WTC11 (cell line): Measurements from ENCODE around the gene KCNT2. TPM values are rescaled to one million over a fixed set of nuclear protein-coding genes. Genes with fewer than 3 reads are reported as not detected.

Experiments used
- ATAC-seq: fragments of 200-7000 bp; cut with Tn5 transposase; 2 replicates; pipeline ENCODE4 v1.10.0; 2021; ENCODE audit warnings: mild to moderate bottlenecking, moderate library complexity
- CTCF ChIA-PET: fragments of 300-600 bp; sonication (Branson Sonifier 250); formaldehyde crosslinking; loops from one replicate; lab custom pipeline; 2021; ENCODE audit warnings: antibody characterized with exemption; lab: Charles Lee
- POLR2A ChIA-PET: fragments of 350-600 bp; sonication (Branson Sonifier 250); formaldehyde crosslinking; loops from one replicate; lab custom pipeline; 2021; ENCODE audit warnings: antibody characterized with exemption; lab: Charles Lee
- DNase-seq: peaks from one replicate; pipeline ENCODE4 v3.0.0; 2021; ENCODE audit warnings: low spot score
- H3K27ac Mint-ChIP-seq: 2 replicates; pipeline ENCODE4 v1.8.0; 2021; ENCODE audit warnings: mixed read lengths
- H3K27me3 Mint-ChIP-seq: 2 replicates; pipeline ENCODE4 v1.8.0; 2021; ENCODE audit warnings: low read depth, mild to moderate bottlenecking, moderate library complexity, mixed read lengths
- H3K36me3 Mint-ChIP-seq: 2 replicates; pipeline ENCODE4 v1.8.0; 2021; ENCODE audit warnings: mixed read lengths
- H3K4me1 Mint-ChIP-seq: 2 replicates; pipeline ENCODE4 v1.8.0; 2022; ENCODE audit warnings: mixed read lengths
- H3K4me3 Mint-ChIP-seq: 2 replicates; pipeline ENCODE4 v1.8.0; 2021; ENCODE audit warnings: mild to moderate bottlenecking, moderate library complexity, mixed read lengths
- H3K9me3 Mint-ChIP-seq: 2 replicates; pipeline ENCODE4 v1.8.0; 2021; ENCODE audit warnings: mixed read lengths
- CBFB ChIP-seq: sonication (generic); formaldehyde crosslinking; IDR thresholded peaks from 2 replicates; pipeline ENCODE4 v1.8.1; 2022; ENCODE audit warnings: mild to moderate bottlenecking, low read depth, missing genetic modification reagents
- IRF2 ChIP-seq: sonication (generic); formaldehyde crosslinking; IDR thresholded peaks from 2 replicates; pipeline ENCODE4 v1.8.0; 2022; ENCODE audit warnings: low read depth, missing genetic modification reagents, borderline replicate concordance
- MXD4 ChIP-seq: fragments of 250-450 bp; sonication (Bioruptor Pico); IDR thresholded peaks from 2 replicates; pipeline ENCODE4 v1.8.0; 2021; ENCODE audit warnings: mild to moderate bottlenecking, moderate library complexity, borderline replicate concordance
- MYBL2 ChIP-seq: sonication (generic); formaldehyde crosslinking; IDR thresholded peaks from 2 replicates; pipeline ENCODE4 v1.8.1; 2023; ENCODE audit warnings: mild to moderate bottlenecking, moderate library complexity, missing genetic modification reagents
- NFATC4 ChIP-seq: fragments of 250-450 bp; sonication (Bioruptor Pico); IDR thresholded peaks from 2 replicates; pipeline ENCODE4 v1.9.0; 2021; ENCODE audit warnings: mild to moderate bottlenecking
- PRRX2 ChIP-seq: fragments of 250-450 bp; sonication (Bioruptor Pico); IDR thresholded peaks from 2 replicates; pipeline ENCODE4 v1.8.0; 2021; ENCODE audit warnings: mild to moderate bottlenecking
- SP1 ChIP-seq: sonication (generic); formaldehyde crosslinking; conservative IDR thresholded peaks from 2 replicates; pipeline ENCODE4 v1.8.1; 2022; ENCODE audit warnings: missing genetic modification reagents
- TEAD1 ChIP-seq: sonication (generic); formaldehyde crosslinking; IDR thresholded peaks from 2 replicates; pipeline ENCODE4 v1.8.0; 2022; ENCODE audit warnings: mild to moderate bottlenecking, missing genetic modification reagents
- ZNF232 ChIP-seq: sonication (generic); formaldehyde crosslinking; IDR thresholded peaks from 2 replicates; pipeline ENCODE4 v1.8.0; 2022; ENCODE audit warnings: mild to moderate bottlenecking, missing genetic modification reagents
- total RNA-seq: library from RNA; stranded (reverse); gene quantifications from 3 replicates; pipeline ENCODE4 v1.2.3, GENCODE V29; 2021
- TF ChIP-seq, protein P1 (sequence below): fragments of 250-450 bp; sonication (Bioruptor Pico); IDR thresholded peaks from 2 replicates; pipeline ENCODE4 v1.9.0; 2021; ENCODE audit warnings: mild to moderate bottlenecking
- TF ChIP-seq, protein P2 (sequence below): sonication (generic); formaldehyde crosslinking; IDR thresholded peaks from 2 replicates; pipeline ENCODE4 v1.8.0; 2022; ENCODE audit warnings: mild to moderate bottlenecking, missing genetic modification reagents
- TF ChIP-seq, protein P3 (sequence below): sonication (generic); formaldehyde crosslinking; IDR thresholded peaks from 2 replicates; pipeline ENCODE4 v1.8.0; 2023; ENCODE audit warnings: missing genetic modification reagents
- TF ChIP-seq, protein P4 (sequence below): fragments of 200-600 bp; IDR thresholded peaks from 2 replicates; pipeline ENCODE4 v1.8.0; 2022; ENCODE audit warnings: antibody characterized with exemption
- TF ChIP-seq, protein P5 (sequence below): sonication (generic); formaldehyde crosslinking; IDR thresholded peaks from 2 replicates; pipeline ENCODE4 v1.8.0; 2022; ENCODE audit warnings: mild to moderate bottlenecking, missing genetic modification reagents
- TF ChIP-seq, protein P6 (sequence below): sonication (generic); formaldehyde crosslinking; IDR thresholded peaks from 2 replicates; pipeline ENCODE4 v1.8.1; 2023; ENCODE audit warnings: mild to moderate bottlenecking, missing genetic modification reagents, moderate library complexity
- TF ChIP-seq, protein P7 (sequence below): sonication (generic); formaldehyde crosslinking; IDR thresholded peaks from 2 replicates; pipeline ENCODE4 v1.8.0; 2022; ENCODE audit warnings: mild to moderate bottlenecking, missing genetic modification reagents
- TF ChIP-seq, protein P8 (sequence below): sonication (generic); formaldehyde crosslinking; IDR thresholded peaks from 2 replicates; pipeline ENCODE4 v1.8.0; 2023; ENCODE audit warnings: mild to moderate bottlenecking, missing genetic modification reagents
- TF ChIP-seq, protein P9 (sequence below): fragments of 250-450 bp; sonication (Bioruptor Pico); IDR thresholded peaks from 2 replicates; pipeline ENCODE4 v1.9.0; 2021; ENCODE audit warnings: mild to moderate bottlenecking

Gene KCNT2
- total RNA-seq, 1 experiment from 2014 or later, result 11.6 TPM

DNA sequence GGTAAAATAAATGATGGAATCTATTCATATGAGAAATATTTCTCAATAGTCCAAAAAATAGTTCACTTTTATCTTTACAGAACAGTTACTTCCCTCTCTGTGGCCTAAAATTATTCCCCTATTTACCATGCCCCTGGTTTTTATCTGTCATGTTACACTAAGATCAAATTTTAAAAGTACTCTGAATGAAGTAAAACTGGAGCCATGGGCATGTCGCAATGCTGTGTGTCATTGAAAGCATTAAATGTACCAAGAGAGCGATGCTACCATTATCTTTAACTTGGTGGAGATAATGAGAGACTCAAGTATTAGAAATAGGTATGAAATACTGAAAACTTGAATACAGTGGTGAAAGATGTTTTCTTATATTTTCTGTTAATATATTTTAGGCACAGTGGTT is 146.2 kb downstream of the KCNT2 start (continued):
- TF ChIP-seq, protein P1, sequence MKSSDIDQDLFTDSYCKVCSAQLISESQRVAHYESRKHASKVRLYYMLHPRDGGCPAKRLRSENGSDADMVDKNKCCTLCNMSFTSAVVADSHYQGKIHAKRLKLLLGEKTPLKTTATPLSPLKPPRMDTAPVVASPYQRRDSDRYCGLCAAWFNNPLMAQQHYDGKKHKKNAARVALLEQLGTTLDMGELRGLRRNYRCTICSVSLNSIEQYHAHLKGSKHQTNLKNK (CRISPR knock-in tag), result no peak

DNA sequence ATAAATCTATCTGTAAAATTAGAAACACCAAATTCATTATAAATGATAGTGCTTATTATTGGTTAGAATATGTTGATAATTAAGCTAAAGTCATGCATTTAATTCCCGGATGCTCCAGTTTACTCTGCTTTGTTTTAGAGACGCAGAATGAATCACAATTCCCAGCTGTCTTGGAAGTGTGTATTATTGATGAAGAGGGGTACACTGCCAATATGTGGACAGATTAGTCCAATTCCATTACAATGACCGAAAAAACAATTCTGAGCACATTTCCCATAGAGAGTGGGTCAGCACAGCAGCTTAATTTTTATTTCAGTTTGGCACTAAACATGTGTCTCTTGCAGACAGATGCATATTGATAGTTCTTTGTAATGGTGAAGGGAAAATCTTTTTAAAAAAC is 146.7 kb downstream of the KCNT2 start:
- Mint-ChIP-seq H3K4me3 (no peak overlapping the region), H3K4me1 (peaks cover 8% of the 10 kb centered on the region), H3K27me3 (no peaks in the 10 kb centered on the region), H3K27ac (no peak overlapping the region), H3K9me3 (no peaks in the 10 kb centered on the region), H3K36me3 (no peaks in the 10 kb centered on the region)
- CTCF ChIA-PET, result no interaction called here
- ATAC-seq (no peak), DNase-seq (no peak)
- TF ChIP-seq, protein P2, sequence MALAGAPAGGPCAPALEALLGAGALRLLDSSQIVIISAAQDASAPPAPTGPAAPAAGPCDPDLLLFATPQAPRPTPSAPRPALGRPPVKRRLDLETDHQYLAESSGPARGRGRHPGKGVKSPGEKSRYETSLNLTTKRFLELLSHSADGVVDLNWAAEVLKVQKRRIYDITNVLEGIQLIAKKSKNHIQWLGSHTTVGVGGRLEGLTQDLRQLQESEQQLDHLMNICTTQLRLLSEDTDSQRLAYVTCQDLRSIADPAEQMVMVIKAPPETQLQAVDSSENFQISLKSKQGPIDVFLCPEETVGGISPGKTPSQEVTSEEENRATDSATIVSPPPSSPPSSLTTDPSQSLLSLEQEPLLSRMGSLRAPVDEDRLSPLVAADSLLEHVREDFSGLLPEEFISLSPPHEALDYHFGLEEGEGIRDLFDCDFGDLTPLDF, result no peak
- TF ChIP-seq, protein P3, sequence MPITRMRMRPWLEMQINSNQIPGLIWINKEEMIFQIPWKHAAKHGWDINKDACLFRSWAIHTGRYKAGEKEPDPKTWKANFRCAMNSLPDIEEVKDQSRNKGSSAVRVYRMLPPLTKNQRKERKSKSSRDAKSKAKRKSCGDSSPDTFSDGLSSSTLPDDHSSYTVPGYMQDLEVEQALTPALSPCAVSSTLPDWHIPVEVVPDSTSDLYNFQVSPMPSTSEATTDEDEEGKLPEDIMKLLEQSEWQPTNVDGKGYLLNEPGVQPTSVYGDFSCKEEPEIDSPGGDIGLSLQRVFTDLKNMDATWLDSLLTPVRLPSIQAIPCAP (CRISPR knock-in tag), result no peak
- TF ChIP-seq ZNF232 (CRISPR knock-in tag), result no peak
- TF ChIP-seq, protein P4, sequence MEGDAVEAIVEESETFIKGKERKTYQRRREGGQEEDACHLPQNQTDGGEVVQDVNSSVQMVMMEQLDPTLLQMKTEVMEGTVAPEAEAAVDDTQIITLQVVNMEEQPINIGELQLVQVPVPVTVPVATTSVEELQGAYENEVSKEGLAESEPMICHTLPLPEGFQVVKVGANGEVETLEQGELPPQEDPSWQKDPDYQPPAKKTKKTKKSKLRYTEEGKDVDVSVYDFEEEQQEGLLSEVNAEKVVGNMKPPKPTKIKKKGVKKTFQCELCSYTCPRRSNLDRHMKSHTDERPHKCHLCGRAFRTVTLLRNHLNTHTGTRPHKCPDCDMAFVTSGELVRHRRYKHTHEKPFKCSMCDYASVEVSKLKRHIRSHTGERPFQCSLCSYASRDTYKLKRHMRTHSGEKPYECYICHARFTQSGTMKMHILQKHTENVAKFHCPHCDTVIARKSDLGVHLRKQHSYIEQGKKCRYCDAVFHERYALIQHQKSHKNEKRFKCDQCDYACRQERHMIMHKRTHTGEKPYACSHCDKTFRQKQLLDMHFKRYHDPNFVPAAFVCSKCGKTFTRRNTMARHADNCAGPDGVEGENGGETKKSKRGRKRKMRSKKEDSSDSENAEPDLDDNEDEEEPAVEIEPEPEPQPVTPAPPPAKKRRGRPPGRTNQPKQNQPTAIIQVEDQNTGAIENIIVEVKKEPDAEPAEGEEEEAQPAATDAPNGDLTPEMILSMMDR, result no peak
- TF ChIP-seq, protein P5, sequence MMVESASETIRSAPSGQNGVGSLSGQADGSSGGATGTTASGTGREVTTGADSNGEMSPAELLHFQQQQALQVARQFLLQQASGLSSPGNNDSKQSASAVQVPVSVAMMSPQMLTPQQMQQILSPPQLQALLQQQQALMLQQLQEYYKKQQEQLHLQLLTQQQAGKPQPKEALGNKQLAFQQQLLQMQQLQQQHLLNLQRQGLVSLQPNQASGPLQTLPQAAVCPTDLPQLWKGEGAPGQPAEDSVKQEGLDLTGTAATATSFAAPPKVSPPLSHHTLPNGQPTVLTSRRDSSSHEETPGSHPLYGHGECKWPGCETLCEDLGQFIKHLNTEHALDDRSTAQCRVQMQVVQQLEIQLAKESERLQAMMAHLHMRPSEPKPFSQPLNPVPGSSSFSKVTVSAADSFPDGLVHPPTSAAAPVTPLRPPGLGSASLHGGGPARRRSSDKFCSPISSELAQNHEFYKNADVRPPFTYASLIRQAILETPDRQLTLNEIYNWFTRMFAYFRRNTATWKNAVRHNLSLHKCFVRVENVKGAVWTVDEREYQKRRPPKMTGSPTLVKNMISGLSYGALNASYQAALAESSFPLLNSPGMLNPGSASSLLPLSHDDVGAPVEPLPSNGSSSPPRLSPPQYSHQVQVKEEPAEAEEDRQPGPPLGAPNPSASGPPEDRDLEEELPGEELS (CRISPR knock-in tag), result no peak
- TF ChIP-seq, protein P6, sequence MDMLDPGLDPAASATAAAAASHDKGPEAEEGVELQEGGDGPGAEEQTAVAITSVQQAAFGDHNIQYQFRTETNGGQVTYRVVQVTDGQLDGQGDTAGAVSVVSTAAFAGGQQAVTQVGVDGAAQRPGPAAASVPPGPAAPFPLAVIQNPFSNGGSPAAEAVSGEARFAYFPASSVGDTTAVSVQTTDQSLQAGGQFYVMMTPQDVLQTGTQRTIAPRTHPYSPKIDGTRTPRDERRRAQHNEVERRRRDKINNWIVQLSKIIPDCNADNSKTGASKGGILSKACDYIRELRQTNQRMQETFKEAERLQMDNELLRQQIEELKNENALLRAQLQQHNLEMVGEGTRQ (CRISPR knock-in tag), result no peak
- TF ChIP-seq, protein P7, sequence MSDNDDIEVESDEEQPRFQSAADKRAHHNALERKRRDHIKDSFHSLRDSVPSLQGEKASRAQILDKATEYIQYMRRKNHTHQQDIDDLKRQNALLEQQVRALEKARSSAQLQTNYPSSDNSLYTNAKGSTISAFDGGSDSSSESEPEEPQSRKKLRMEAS, result no peak
- no peak for TF ChIP-seq NFATC4 (CRISPR knock-in tag)
- no peak for TF ChIP-seq CBFB (CRISPR knock-in tag)
- TF ChIP-seq IRF2 (CRISPR knock-in tag), result no peak
- no peak for TF ChIP-seq MYBL2
- TF ChIP-seq, protein P8, sequence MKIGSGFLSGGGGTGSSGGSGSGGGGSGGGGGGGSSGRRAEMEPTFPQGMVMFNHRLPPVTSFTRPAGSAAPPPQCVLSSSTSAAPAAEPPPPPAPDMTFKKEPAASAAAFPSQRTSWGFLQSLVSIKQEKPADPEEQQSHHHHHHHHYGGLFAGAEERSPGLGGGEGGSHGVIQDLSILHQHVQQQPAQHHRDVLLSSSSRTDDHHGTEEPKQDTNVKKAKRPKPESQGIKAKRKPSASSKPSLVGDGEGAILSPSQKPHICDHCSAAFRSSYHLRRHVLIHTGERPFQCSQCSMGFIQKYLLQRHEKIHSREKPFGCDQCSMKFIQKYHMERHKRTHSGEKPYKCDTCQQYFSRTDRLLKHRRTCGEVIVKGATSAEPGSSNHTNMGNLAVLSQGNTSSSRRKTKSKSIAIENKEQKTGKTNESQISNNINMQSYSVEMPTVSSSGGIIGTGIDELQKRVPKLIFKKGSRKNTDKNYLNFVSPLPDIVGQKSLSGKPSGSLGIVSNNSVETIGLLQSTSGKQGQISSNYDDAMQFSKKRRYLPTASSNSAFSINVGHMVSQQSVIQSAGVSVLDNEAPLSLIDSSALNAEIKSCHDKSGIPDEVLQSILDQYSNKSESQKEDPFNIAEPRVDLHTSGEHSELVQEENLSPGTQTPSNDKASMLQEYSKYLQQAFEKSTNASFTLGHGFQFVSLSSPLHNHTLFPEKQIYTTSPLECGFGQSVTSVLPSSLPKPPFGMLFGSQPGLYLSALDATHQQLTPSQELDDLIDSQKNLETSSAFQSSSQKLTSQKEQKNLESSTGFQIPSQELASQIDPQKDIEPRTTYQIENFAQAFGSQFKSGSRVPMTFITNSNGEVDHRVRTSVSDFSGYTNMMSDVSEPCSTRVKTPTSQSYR (CRISPR knock-in tag), result no peak
- TF ChIP-seq, protein P9, sequence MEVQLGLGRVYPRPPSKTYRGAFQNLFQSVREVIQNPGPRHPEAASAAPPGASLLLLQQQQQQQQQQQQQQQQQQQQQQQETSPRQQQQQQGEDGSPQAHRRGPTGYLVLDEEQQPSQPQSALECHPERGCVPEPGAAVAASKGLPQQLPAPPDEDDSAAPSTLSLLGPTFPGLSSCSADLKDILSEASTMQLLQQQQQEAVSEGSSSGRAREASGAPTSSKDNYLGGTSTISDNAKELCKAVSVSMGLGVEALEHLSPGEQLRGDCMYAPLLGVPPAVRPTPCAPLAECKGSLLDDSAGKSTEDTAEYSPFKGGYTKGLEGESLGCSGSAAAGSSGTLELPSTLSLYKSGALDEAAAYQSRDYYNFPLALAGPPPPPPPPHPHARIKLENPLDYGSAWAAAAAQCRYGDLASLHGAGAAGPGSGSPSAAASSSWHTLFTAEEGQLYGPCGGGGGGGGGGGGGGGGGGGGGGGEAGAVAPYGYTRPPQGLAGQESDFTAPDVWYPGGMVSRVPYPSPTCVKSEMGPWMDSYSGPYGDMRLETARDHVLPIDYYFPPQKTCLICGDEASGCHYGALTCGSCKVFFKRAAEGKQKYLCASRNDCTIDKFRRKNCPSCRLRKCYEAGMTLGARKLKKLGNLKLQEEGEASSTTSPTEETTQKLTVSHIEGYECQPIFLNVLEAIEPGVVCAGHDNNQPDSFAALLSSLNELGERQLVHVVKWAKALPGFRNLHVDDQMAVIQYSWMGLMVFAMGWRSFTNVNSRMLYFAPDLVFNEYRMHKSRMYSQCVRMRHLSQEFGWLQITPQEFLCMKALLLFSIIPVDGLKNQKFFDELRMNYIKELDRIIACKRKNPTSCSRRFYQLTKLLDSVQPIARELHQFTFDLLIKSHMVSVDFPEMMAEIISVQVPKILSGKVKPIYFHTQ, result no peak
- TF ChIP-seq MXD4 (CRISPR knock-in tag), result no peak
- TF ChIP-seq SP1 (CRISPR knock-in tag), result no peak
- TF ChIP-seq PRRX2 (CRISPR knock-in tag), result no peak
- TF ChIP-seq TEAD1 (CRISPR knock-in tag), result no peak
- POLR2A ChIA-PET, result no interaction called here
